OCI-LY3 (cell line): ENCODE measurements around the gene KLHDC4.
"Not testable (repeated sequence)": the region's sequence is repeated elsewhere in the genome, so short reads cannot be mapped to it uniquely, and the experiment has no call there.

ENCODE experiments used
- H2AFZ ChIP-seq: fragments of 200-600, 300-600 bp; shearing (Covaris generic); 2 replicates; pipeline ENCODE4 v1.6.0; 2014; ENCODE audit warnings: antibody characterized with exemption, low read depth, low read length
- H3K27ac ChIP-seq: fragments of 200-600, 300-600 bp; sonication (generic); 2 replicates; pipeline ENCODE4 v1.5.1; 2014; ENCODE audit warnings: mild to moderate bottlenecking, low read length, moderate library complexity, mixed read lengths
- H3K27me3 ChIP-seq: fragments of 200-600, 300-600 bp; sonication (generic); 2 replicates; pipeline ENCODE4 v1.6.1; 2014; ENCODE audit warnings: low read depth, low read length, mixed read lengths
- H3K36me3 ChIP-seq: fragments of 200-600, 300-600 bp; sonication (generic); replicated peaks from 2 replicates; pipeline ENCODE3; 2014; ENCODE audit warnings: low read depth, low read length, mixed read lengths
- H3K4me1 ChIP-seq: fragments of 300-600, 200-600 bp; sonication (generic); 2 replicates; pipeline ENCODE4 v1.6.1; 2014; ENCODE audit warnings: low read length, mixed read lengths
- H3K4me2 ChIP-seq: fragments of 200-600, 300-600 bp; sonication (generic); 2 replicates; pipeline ENCODE4 v1.6.1; 2014; ENCODE audit warnings: low read length, mixed read lengths
- H3K4me3 ChIP-seq: fragments of 300-600, 200-600 bp; sonication (generic); 2 replicates; pipeline ENCODE4 v1.5.1; 2014; ENCODE audit warnings: antibody characterized with exemption, mild to moderate bottlenecking, low read length, moderate library complexity
- H3K79me2 ChIP-seq: fragments of 300-600, 200-600 bp; shearing (Covaris generic); 2 replicates; pipeline ENCODE4 v1.6.1; 2014; ENCODE audit warnings: mild to moderate bottlenecking, low read length, mixed read lengths
- H3K9ac ChIP-seq: fragments of 300-600, 200-600 bp; shearing (Covaris generic); 2 replicates; pipeline ENCODE4 v1.6.0; 2014; ENCODE audit warnings: mild to moderate bottlenecking, low read length, moderate library complexity
- H3K9me3 ChIP-seq: fragments of 200-600, 300-600 bp; shearing (Covaris generic); 2 replicates; pipeline ENCODE4 v1.6.1; 2014; ENCODE audit warnings: low read length, mixed read lengths; ENCODE audit not compliant: insufficient read depth
- H4K20me1 ChIP-seq: fragments of 200-600, 300-600 bp; sonication (generic); 2 replicates; pipeline ENCODE4 v1.6.1; 2016; ENCODE audit warnings: low read length, mixed read lengths; ENCODE audit not compliant: insufficient read depth
- EZH2phosphoT487 ChIP-seq: fragments of 200-600 bp; shearing (Covaris generic); IDR thresholded peaks from 2 replicates; pipeline ENCODE4 v1.6.1; 2018; ENCODE audit warnings: antibody characterized with exemption, mixed run types, low read depth
- TF ChIP-seq, protein P1 (sequence below): fragments of 200-600, 300-600 bp; sonication (generic); IDR thresholded peaks from 2 replicates; pipeline ENCODE4 v1.5.1; 2014; ENCODE audit warnings: antibody characterized with exemption, low read length, low read depth

KLHDC4 gene

DNA sequence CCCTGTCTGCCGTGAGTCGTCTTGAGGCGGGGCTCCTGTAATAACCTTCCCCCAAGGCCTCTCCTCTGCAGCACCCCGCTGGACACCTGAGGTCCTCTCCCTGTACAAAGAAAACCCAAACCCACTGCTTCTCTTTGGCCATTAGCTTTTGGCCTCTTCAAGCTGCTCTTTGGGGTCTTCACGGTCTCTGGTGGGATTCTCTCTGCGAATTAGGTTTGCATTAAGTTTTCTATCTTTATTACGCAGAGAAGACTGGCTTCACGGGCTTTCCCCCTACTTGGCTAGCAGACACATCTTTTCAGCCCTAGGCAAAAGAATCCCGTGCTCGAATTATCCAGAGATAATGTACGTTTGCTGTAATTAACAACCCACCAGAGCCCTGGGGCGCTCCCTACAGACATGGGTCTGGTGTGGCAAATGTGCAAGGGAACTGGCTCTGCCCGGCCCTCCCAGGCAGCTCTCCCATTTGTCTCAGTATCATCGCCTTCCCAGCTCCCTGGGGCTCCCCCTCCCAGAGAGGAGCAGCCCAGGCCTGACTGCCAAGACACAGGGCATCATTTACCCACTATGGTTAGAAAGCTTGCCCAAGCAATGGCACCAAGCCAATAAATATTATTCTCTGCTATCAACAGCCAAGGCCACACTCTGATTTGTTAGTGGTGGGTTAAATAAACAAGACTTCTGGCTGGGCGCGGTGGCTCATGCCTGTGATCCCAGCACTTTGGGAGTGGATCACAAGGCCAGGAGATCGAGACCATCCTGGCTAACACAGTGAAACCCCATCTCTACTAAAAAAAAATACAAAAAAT, 24.7 kb upstream of the KLHDC4 start:
- no peaks in the 10 kb centered on the region for H3K36me3 ChIP-seq
- no peaks in the 10 kb centered on the region for H3K79me2 ChIP-seq
- H4K20me1 ChIP-seq: no peaks in the 10 kb centered on the region
- no peak overlapping the region for H2AFZ ChIP-seq
- no peak overlapping the region for H3K9ac ChIP-seq
- no peaks in the 10 kb centered on the region; the same call in 1 of the 2 replicates for H3K27me3 ChIP-seq
- no peak overlapping the region for H3K4me3 ChIP-seq
- H3K27ac ChIP-seq: no peak overlapping the region
- H3K4me1 ChIP-seq: no peaks in the 10 kb centered on the region
- no peaks in the 10 kb centered on the region for H3K9me3 ChIP-seq
- H3K4me2 ChIP-seq: no peak overlapping the region
- TF ChIP-seq, protein P1, sequence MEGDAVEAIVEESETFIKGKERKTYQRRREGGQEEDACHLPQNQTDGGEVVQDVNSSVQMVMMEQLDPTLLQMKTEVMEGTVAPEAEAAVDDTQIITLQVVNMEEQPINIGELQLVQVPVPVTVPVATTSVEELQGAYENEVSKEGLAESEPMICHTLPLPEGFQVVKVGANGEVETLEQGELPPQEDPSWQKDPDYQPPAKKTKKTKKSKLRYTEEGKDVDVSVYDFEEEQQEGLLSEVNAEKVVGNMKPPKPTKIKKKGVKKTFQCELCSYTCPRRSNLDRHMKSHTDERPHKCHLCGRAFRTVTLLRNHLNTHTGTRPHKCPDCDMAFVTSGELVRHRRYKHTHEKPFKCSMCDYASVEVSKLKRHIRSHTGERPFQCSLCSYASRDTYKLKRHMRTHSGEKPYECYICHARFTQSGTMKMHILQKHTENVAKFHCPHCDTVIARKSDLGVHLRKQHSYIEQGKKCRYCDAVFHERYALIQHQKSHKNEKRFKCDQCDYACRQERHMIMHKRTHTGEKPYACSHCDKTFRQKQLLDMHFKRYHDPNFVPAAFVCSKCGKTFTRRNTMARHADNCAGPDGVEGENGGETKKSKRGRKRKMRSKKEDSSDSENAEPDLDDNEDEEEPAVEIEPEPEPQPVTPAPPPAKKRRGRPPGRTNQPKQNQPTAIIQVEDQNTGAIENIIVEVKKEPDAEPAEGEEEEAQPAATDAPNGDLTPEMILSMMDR: no peak
- no peak for TF ChIP-seq EZH2phosphoT487

DNA sequence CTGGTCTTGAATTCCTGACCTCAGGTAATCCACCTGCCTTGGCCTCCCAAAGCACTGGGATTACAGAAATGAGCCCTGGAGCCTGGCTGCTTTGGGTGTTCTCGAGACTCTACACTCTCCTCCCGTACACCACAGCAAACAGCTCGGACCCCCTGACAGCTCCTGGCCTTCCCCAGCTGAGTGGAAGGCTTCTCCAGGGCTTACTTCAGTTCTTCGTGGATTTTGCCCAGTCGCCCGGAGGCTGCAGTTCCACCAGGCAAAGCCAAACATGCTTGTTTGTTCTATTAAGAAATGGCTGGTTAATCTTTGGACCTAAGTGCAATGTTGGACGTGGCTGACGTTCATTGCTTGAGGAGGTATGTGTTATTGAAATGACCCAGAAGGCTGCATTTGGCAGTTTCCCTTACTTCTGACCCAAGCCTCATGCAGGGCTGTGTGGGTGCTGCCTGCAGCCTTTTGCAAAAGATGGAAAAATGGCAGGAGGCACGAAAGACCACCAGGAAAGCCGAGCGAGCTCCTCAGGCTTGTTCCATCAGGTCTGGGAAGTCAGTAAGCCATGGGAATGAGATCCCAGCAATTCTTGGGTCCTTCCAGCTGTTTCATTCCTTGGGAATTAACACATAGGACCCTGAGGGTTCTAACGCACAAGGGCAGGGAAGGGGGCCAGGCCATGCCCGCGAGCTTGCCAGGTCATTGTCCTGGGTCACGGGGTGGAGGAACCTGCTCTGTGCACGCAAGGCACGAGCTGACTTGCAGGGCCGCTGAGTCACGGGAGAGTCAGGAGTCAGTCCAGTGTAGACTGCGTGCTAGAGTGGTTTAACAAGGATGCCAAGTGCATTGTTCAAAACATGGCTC, 23.9 kb upstream of the KLHDC4 start:
- H4K20me1 ChIP-seq: no peaks in the 10 kb centered on the region
- H3K4me3 ChIP-seq: no peak overlapping the region
- no peaks in the 10 kb centered on the region for H3K4me1 ChIP-seq
- H3K9me3 ChIP-seq: no peaks in the 10 kb centered on the region
- H3K27ac ChIP-seq: no peak overlapping the region
- no peak overlapping the region for H2AFZ ChIP-seq
- H3K36me3 ChIP-seq: no peaks in the 10 kb centered on the region
- H3K79me2 ChIP-seq: no peaks in the 10 kb centered on the region
- no peak for TF ChIP-seq EZH2phosphoT487
- no peak overlapping the region for H3K9ac ChIP-seq
- no peak overlapping the region for H3K4me2 ChIP-seq
- H3K27me3 ChIP-seq: no peaks in the 10 kb centered on the region; the same call in 1 of the 2 replicates

- not testable (repeated sequence) for H2AFZ ChIP-seq, H3K27ac ChIP-seq, H3K4me3 ChIP-seq, H3K79me2 ChIP-seq, H3K27me3 ChIP-seq, H3K9ac ChIP-seq, H4K20me1 ChIP-seq, H3K4me1 ChIP-seq, H3K36me3 ChIP-seq, H3K9me3 ChIP-seq, H3K4me2 ChIP-seq
Measured at GRCh38 chr16:87788730-87789436, 23.1 kb upstream of the KLHDC4 start.

- H3K27ac ChIP-seq, H3K9me3 ChIP-seq, H3K27me3 ChIP-seq, H3K4me1 ChIP-seq, H3K9ac ChIP-seq, H3K4me3 ChIP-seq, H3K36me3 ChIP-seq, H4K20me1 ChIP-seq, H2AFZ ChIP-seq, H3K4me2 ChIP-seq, H3K79me2 ChIP-seq: not testable (repeated sequence)
Measured at GRCh38 chr16:87787451-87788091, 21.8 kb upstream of the KLHDC4 start.

DNA sequence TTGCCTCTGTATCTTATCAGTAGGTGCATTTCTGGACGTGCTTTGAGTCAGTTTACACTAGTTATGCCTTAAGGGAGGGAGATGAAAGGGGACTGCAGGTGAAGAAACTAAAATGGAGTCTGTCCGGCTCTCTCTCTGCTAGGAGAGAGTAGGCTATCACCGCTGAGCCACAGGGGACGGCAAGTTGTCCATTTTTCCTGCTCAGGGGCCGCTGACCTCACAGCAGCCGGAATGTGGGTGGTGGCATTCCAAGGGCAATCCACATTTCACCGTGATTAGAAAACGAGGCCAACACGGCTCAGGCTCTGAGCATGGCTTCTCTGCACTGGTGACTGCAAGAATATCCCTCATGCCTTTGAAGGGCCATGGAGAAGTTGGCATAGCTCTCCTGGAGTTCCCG, 19.0 kb upstream of the KLHDC4 start:
- TF ChIP-seq, protein P1: no peak
- no peak for TF ChIP-seq EZH2phosphoT487
- H3K36me3 ChIP-seq: no peaks in the 10 kb centered on the region
- H2AFZ ChIP-seq: no peak overlapping the region
- no peak overlapping the region for H3K4me3 ChIP-seq
- H3K9me3 ChIP-seq: no peaks in the 10 kb centered on the region
- no peak overlapping the region for H3K27ac ChIP-seq
- peaks cover 29% of the 10 kb centered on the region for H3K4me1 ChIP-seq
- no peaks in the 10 kb centered on the region for H3K27me3 ChIP-seq
- H3K79me2 ChIP-seq: no peaks in the 10 kb centered on the region
- no peaks in the 10 kb centered on the region for H4K20me1 ChIP-seq
- H3K4me2 ChIP-seq: no peak overlapping the region
- no peak overlapping the region for H3K9ac ChIP-seq
